CD4-positive, alpha-beta T cell treated with Interferon alpha-2 for 1 hour (primary cell): ENCODE data around the gene PDGFRB.
A peak's percentile ranks its signal among the peaks of the same experiment; 100 is the strongest.

Experiments used
- DNase-seq, 2 donors: peaks; one replicate each; pipeline ENCODE4 v3.0.0-alpha.2; 2020 to 2022

PDGFRB gene

GRCh38 chr5:150143350-150144245 is 12.0 kb downstream of the PDGFRB start:
- DNase-seq = no peak

GRCh38 chr5:150142959-150143349 is 12.7 kb downstream of the PDGFRB start:
- peak in 1 of 2 donors; percentile 49 for DNase-seq

- DNase-seq = no peak
Measured at GRCh38 chr5:150142185-150142958, 13.3 kb downstream of the PDGFRB start.

- no peak for DNase-seq
Measured at GRCh38 chr5:150141544-150142184, 14.0 kb downstream of the PDGFRB start.

- DNase-seq = no peak
Measured at GRCh38 chr5:150140830-150141229, 14.8 kb downstream of the PDGFRB start.

GRCh38 chr5:150139334-150139733 is 16.3 kb downstream of the PDGFRB start:
- no peak for DNase-seq

- DNase-seq = no peak
Measured at GRCh38 chr5:150138551-150139265, 16.9 kb downstream of the PDGFRB start.

GRCh38 chr5:150137997-150138396 is 17.6 kb downstream of the PDGFRB start:
- DNase-seq = no peak

GRCh38 chr5:150137168-150137957 is 18.3 kb downstream of the PDGFRB start:
- no peak for DNase-seq

GRCh38 chr5:150136305-150137167 is 19.1 kb downstream of the PDGFRB start:
- DNase-seq = no peak

GRCh38 chr5:150135557-150136304 is 19.9 kb downstream of the PDGFRB start:
- no peak for DNase-seq

- no peak for DNase-seq
Measured at GRCh38 chr5:150134198-150134588, 21.5 kb downstream of the PDGFRB start.

- no peak for DNase-seq
Measured at GRCh38 chr5:150133581-150134197, 22.0 kb downstream of the PDGFRB start.

GRCh38 chr5:150132740-150133139 is 22.9 kb downstream of the PDGFRB start:
- no peak for DNase-seq

GRCh38 chr5:150131978-150132694 is 23.5 kb downstream of the PDGFRB start:
- peak in 1 of 2 donors; percentile 22 for DNase-seq

- DNase-seq = no peak
Measured at GRCh38 chr5:150131461-150131860, 24.2 kb downstream of the PDGFRB start.

GRCh38 chr5:150130493-150130922 is 25.1 kb downstream of the PDGFRB start:
- DNase-seq = no peak

GRCh38 chr5:150129813-150130492 is 25.7 kb downstream of the PDGFRB start:
- peak; percentile 45 to 48 for DNase-seq
